NOMO-1 treated with dmso at 0.1 percent for 144 hours (cell line): ENCODE data around the gene CD177.
"Not testable (repeated sequence)": the region's sequence is repeated elsewhere in the genome, so short reads cannot be mapped to it uniquely, and the experiment has no call there.

Experiments used
- DNase-seq: peaks from one replicate; lab custom pipeline; 2025; ENCODE audit not compliant: unreplicated experiment; lab: John Stamatoyannopoulos, UW

CD177 gene

DNA sequence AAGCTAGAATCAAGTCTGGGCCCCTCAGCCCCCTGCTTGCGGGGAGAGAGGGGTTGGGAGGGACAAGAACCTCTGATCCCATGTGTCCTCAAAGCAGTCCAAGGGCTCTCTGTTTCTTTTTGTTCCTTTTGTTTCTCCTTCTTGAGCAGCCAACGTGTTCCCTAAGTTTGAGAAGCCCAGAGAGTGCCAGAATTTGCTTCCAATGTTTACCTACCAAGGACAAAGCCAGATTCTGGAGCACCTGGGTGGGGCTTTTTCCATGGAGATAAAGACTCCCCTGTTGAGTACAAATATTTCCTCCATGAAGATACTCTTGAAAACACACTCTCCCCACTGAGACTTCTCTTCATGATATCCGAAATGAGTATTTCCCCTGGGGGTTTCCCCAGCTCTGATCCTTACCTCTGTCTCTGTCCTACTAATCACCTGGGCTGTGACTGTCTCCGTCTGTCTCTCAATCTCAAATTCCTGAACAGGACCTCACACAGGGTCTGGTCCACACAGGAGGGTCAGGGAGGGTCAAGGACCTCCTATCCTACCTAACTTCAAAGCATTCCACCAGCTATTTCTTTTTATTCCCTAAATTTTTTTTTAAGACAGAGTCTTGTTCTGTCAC is 27.4 kb downstream of the CD177 start:
- DNase-seq, result no peak

DNA sequence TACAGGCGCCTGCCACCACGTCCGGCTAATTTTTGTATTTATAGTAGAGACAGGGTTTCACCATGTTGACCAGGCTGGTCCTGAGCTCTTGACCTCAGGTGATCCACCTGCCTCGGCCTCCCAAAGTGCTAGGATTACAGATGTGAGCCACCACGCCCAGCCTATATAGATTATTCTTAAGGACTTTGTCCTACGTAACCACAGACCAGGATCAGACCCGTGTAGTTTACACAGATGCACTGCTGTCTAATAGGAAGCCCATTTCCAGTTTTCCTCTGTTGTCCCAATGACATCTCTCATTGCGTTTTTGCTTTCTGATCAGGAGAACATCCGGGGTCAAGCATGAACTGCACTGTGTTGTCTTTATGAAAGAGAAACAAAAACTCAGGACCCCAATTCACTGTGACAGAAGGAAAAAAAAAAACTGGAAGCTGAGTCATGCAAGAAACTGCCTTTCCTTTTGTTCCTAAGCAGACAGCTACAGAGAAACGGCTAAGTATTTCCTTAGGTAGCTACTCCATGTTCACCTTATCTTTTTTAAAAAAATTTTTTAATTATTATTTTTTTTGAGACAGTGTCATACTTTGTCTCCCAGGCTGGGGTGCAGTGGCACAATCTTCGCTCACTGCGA is 29.2 kb downstream of the CD177 start:
- not testable (repeated sequence) for DNase-seq

DNA sequence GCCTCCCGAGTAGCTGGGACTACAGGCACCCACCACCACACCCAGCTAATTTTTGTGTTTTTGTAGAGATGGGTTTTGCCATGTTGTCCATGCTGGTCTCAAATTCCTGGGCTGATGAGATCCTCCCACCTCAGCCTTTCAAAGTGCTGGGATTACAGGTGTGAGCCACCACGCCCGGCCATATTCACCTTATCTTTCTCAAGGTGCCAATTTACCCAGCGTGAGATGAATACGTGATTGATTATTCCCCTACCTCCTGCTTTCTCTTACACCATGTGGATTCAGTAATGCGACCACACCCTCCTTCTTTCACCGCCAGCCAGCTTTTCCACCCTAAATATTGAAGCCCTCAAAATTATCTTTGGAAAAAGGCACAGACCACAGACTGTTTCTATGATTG is 29.8 kb downstream of the CD177 start:
- not testable (repeated sequence) for DNase-seq

DNA sequence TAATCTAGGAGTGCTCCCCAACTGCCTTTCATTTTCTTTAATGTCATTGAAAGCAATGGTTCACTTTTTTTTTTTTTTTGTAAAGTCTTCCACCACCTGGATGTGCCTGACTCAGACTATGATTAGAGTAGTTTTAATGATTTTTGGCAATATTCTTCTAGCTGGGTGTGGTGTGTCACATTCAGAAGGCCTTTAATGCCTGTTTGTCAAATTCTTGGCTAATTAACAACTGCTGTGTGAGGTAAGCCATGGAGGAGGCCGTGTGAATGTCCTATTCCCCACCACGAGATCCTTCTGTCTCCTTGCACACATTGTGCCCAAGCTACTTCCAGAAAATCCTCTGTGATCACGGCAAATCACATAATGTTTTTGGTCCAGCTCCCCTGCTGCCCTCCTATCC is 30.3 kb downstream of the CD177 start:
- not testable (repeated sequence) for DNase-seq

DNA sequence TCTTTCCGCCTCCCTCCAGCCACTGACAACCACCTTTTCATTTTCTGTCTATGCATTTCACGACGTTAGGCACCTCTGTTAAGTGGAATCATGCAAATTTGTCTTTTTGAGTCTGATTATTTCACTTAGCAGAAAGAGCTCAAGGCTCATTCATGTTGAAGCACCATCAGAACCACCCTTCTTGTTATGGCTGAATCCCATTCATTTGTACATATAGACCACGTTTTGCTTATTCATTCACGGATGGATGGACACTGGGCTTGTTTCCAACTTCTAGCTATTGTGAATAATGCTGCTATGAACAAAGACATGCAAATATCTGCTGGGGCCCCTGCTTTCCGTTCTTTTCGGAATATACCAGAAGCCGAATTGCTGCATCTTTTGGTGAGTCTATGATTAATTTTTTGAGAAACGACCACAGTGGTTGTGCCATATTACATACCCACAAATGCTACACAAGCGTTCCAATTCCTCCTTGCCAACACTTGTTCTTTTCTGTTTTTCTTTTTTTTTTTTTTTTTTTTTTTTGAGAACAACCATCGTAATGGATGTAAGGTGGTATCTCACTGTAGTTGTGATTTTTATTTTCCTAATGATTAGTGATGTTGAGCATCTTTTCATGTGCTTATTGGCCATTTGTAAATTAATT is 37.5 kb downstream of the CD177 start:
- not testable (repeated sequence) for DNase-seq

DNA sequence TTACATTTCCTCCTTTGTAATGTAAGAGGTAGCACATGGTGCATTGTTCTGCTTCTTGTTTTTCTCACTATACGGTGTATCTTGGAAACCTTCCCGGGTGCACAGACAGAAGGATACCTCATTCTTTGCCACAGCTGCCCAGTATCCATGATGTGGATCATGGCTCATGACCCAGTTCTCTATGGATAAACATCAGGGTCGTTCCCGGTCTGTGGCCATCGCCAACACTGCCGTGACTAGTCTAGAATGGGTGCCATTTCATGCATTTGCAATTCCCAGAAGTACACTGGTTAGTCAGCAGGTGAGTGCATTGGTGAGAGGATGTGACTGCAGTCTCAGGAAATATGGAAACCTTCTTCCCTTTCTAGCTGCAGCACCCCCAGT is 38.1 kb downstream of the CD177 start:
- not testable (repeated sequence) for DNase-seq

DNA sequence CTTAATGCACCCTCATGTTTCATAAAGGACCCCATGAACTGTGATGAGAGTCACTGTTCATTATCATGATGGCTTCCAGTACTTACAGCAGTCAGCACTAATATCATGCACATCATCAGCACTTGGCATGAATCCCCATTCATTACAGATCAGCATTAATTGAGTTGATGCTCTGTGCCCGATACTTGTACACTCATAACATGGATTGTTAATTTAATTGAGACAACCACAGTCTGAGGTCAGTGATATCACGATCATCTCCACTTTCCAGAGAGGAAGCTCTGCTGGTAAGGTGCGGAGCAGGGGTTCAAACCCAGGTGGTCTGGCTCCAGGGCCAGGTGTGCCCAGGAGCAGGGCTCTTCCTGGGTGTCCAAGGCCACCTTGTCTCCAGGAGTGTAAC is 40.0 kb downstream of the CD177 start:
- not testable (repeated sequence) for DNase-seq

DNA sequence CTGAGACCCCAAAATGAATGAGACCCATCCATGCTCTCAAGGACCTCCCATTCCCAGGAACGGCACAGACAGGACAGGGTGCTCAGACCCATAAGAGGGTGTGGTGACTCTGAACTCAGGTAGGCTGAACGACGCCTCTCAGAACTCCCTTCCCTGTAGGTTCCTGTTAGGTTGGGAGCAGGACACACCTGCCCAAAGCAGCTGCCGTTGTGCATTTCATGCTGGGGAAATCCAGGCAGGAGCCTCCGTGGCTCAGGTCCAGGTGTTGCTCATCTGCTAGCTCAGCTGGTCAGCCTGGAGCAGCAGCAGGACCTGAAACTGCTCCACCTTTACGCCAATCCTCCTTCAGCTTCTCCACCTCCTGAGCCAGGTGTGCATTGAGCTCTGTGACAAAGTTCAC is 42.1 kb downstream of the CD177 start:
- no peak for DNase-seq

DNA sequence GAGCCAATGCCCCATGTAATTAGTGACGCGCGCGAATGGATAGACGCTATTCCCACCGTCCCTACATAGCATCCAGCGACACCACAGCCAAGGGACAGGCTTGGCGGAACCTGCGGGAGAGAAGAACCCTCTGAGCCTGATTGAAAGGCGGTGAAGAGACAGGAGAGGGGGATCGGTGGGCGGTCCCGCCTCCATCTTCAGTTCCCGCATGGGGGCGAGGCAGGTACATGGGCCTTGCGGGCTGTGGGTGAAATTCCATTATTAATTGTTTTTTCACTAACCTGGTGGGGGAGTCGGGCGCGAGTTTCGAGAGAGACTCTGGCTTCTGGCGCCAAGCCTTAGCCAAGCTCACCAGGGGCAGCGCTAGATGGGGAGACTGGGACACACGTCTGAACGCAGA is 52.8 kb downstream of the CD177 start:
- DNase-seq, result no peak

DNA sequence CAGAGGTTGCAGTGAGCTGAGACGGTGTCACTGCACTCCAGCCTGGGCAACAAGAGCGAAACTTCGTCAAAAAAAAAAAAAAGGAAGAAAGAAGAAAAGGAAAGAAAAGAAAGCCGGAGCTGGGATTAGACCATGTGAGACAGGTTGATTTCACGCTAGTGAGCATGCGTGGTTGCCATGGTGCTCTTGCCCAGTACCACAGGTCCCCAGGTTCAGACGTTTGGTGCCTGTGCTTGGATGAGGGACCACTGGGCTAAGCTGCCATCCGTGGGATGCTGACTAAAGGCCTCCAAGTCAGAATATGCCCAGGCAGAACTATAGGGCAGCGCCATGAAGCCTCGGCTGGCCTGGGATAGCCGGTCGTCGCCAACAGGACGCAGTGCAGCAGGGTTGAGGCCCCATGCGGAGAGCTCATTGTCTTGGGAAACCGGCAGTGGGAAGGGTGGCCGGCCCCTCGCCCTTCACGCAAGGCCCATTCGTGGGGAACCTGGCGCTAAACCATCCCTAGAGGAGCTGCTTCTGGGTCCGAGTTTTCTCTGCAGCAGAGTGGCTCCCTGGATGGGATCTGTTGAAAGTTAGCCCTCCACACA is 54.0 kb downstream of the CD177 start:
- no peak for DNase-seq

DNA sequence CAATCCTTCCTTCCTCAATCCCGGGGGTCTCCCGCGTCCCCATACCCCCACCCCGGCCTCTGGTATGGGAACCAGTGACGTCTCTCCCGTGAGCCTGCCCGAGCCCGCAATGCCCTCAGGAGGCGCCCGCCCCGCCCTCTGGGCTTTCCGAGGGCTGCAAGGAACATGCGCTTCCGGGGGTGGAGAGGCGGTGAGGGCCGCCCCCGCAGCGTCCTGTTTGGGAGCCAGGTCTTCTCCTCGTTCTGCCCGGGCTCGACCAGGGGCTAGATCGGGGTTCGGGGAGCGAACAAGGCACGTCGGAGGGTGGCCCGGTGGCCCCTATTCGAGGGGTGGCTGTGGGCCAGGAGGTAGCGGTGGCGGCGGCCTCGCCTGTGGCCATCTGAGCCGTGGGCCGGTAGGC is 54.6 kb downstream of the CD177 start:
- no peak for DNase-seq

DNA sequence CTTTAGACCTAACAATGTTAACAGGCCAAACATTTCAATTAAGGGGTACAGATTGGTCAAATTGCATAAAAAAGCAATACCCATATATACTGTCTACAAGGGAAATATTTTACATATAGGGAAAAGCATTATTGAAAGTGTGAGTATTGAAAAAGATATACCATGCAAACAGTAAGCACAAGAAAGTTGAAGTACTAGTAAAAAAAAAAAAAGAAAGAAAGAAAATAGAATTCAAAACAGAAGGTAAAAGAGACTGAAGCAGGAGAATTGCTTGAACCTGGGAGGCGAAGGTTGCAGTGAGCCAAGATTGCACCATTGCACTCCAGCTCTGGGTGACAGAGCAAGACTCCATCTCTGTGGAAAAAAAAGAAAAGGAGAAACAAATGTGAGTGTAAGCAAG is 55.9 kb downstream of the CD177 start:
- no peak for DNase-seq

DNA sequence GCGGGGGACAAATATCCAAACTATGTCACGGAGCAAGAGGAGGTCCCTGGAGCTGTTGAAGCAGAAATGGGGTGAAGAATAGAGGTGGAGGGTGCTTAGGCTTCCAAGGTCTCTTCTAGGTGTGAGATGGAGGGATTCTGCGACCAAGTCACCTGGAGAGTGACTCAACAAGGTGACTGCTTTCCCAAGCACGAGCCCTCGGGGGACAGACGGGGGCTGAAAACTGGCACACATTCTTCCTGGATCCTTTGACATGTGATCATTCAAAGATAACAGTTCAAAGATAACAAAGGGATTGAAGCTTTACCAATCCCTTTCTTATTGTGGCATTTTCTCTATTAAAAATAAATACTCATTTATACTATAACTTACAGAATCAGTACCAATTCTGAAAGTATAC is 59.0 kb downstream of the CD177 start:
- DNase-seq, result no peak
